ENCODE results near the gene RNASE7. TPM values are rescaled to one million over a fixed set of nuclear protein-coding genes. Genes with fewer than 3 reads are reported as not detected.

Gene RNASE7
- total RNA-seq, 1 donor from 2014 or later = 12.1 TPM

DNA sequence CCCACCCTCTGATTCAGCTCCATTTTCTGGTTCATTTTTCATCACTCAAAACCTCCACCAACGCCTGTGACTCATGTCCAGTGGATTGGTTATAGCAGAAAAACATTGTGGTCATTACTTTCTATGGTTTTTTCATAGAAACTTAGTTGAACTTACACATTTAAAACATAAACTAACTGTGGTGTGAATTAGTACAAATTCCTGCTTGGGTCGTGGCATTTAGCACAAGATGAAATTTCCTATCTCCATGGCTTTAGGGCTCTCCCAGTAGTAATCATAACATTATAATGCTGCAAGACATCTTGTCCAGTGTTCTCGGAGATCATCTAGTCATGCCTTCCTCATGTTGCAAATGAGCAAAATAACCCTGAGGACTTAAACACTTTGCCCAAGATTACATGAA lies 7.1 kb downstream of the RNASE7 start:
- FAIRE-seq (no peak), DNase-seq (ENCODE audit: low read depth) (no peak)
- TF ChIP-seq, protein P1, sequence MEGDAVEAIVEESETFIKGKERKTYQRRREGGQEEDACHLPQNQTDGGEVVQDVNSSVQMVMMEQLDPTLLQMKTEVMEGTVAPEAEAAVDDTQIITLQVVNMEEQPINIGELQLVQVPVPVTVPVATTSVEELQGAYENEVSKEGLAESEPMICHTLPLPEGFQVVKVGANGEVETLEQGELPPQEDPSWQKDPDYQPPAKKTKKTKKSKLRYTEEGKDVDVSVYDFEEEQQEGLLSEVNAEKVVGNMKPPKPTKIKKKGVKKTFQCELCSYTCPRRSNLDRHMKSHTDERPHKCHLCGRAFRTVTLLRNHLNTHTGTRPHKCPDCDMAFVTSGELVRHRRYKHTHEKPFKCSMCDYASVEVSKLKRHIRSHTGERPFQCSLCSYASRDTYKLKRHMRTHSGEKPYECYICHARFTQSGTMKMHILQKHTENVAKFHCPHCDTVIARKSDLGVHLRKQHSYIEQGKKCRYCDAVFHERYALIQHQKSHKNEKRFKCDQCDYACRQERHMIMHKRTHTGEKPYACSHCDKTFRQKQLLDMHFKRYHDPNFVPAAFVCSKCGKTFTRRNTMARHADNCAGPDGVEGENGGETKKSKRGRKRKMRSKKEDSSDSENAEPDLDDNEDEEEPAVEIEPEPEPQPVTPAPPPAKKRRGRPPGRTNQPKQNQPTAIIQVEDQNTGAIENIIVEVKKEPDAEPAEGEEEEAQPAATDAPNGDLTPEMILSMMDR (IDR thresholded peaks at IDR 0.05; ENCODE audit: insufficient read depth, low read length, severe bottlenecking) = no peak
- Histone ChIP-seq H3K36me3 (ENCODE audit: control insufficient read depth, insufficient read depth, low read length) (no peaks in the 10 kb centered on the region), H3K4me3 (ENCODE audit: low read depth, low read length) (no peak overlapping the region), H3K27me3 (ENCODE audit: control insufficient read depth, insufficient read depth, low read length) (no peaks in the 10 kb centered on the region)

DNA sequence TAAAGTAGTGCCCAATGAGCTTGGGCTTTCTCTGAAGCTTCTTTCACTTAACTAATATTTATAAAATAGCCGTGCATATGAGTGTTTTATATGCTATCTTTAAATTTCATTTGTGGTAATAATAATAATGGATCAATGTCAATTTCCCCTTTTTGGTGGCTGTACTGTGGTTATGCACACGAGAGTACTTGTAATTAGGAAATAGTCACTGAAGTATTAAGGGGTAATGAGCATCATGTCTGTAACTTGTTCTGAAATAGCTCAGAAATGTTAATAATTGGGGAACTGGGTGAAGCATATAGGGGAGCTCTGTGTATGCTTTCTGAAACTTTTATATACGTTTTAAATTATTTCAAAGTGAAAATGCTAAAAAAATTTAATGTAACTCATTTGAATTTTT lies 8.4 kb downstream of the RNASE7 start:
- no peaks in the 10 kb centered on the region for H3K27me3 ChIP-seq (ENCODE audit: control insufficient read depth, insufficient read depth, low read length)
- DNase-seq (ENCODE audit: low read depth) (no peak), FAIRE-seq (no peak)
- H3K4me3 ChIP-seq (ENCODE audit: low read depth, low read length) = no peak overlapping the region
- TF ChIP-seq, protein P1 (IDR thresholded peaks at IDR 0.05; ENCODE audit: insufficient read depth, low read length, severe bottlenecking) = no peak
- no peaks in the 10 kb centered on the region for H3K36me3 ChIP-seq (ENCODE audit: control insufficient read depth, insufficient read depth, low read length)

DNA sequence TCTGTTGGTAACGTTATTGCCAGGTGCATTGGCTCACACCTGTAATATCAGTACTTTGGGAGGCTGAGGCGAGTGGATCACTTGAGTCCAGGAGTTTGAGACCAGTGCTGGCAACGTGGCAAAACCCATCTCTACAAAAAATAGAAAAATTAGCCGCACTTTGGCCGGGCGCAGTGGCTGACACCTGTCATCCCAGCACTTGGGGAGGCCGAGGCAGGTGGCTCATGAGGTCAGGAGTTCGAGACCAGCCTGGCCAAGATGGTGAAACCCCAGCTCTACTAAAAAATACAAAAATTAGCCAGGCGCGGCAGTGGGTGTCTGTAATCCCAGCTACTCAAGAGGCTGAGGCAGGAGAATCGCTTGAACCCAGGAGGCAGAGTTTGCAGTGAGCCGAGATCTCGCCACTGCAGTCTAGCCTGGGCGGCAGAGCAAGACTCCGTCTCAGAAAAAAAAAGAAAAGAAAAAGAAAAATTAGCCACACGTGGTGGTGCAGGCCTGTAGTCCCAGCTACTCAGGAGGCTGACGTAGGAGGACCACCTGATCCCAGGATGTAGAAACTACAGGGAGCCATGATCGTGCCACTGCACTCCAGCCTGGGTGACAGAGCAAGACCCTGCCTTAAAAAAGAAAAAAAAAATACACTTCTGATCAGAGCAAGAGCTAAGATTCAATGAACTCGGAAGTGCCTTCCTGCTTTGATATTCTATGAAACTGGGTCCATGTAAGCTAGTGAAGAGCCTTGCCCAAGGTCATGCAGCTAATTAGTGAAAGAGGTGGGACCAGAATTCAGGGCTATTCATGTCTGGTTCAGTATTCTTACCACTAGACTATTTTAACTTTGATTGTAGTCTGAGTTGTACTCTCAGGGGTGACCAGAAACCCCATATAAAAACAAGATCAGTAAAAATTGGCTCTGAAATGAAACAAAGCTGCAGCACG lies 11.3 kb downstream of the RNASE7 start:
- TF ChIP-seq, protein P1 (IDR thresholded peaks at IDR 0.05; ENCODE audit: insufficient read depth, low read length, severe bottlenecking) = no peak
- DNase-seq (ENCODE audit: low read depth) (no peak), FAIRE-seq (no peak)
- Histone ChIP-seq H3K27me3 (ENCODE audit: control insufficient read depth, insufficient read depth, low read length) (no peaks in the 10 kb centered on the region), H3K4me3 (ENCODE audit: low read depth, low read length) (no peak overlapping the region), H3K36me3 (ENCODE audit: control insufficient read depth, insufficient read depth, low read length) (no peaks in the 10 kb centered on the region)

DNA sequence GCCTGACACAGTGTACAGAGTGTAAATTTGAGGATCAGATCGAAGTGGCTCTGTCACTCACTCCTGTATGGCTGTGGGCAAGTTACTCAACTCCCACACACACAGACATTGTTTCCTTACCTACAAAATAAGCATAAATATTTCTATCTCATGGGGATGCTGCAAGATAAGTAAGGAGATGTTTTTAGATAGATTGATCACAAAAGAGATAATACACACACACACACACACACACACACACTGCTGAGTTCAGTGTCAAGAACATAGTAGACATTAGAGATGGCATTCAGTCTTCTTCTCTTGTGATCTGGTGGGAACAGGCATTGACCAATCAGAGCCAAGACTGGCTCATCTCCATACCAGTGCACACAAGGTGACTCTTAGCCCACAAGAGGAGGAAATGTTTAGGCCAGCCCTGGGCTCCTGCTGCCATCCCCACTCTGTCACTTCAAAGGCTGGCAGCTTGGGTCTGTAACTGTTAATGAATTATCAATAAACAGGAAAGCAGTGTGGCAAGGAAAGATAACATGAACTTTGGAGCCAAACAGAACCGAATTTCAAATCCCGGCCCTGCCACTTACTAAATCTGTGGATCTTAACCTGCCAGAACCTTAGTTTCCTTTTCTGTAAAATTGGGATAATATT lies 12.1 kb downstream of the RNASE7 start:
- TF ChIP-seq, protein P1 (IDR thresholded peaks at IDR 0.05; ENCODE audit: insufficient read depth, low read length, severe bottlenecking) = no peak
- Histone ChIP-seq H3K36me3 (ENCODE audit: control insufficient read depth, insufficient read depth, low read length) (no peaks in the 10 kb centered on the region), H3K4me3 (ENCODE audit: low read depth, low read length) (no peak overlapping the region), H3K27me3 (ENCODE audit: control insufficient read depth, insufficient read depth, low read length) (no peaks in the 10 kb centered on the region)
- FAIRE-seq = no peak
- no peak for DNase-seq (ENCODE audit: low read depth)

DNA sequence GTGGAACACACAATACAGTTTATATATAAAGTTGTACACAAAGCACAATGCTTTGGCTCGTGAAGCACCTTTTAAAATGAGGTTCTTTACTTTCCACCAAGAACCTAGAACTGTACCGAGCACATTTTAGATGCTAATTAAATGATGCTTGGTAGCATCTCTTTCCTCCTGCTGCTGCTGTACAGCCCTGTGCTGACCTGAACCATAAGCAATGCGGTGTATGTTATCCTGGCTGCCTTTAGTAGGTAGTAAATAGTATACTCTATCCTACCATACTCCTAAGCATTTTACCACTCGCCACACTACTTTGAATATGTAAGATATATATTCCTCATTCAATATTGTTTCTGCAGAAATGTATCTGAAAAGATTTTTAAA lies 12.6 kb downstream of the RNASE7 start:
- no peak overlapping the region for H3K4me3 ChIP-seq (ENCODE audit: low read depth, low read length)
- FAIRE-seq (no peak), DNase-seq (ENCODE audit: low read depth) (no peak)
- H3K36me3 ChIP-seq (ENCODE audit: control insufficient read depth, insufficient read depth, low read length) = no peaks in the 10 kb centered on the region
- TF ChIP-seq, protein P1 (IDR thresholded peaks at IDR 0.05; ENCODE audit: insufficient read depth, low read length, severe bottlenecking) = no peak
- no peaks in the 10 kb centered on the region for H3K27me3 ChIP-seq (ENCODE audit: control insufficient read depth, insufficient read depth, low read length)

Measured in bronchial epithelial cell (primary cell).